ENCODE results near the gene DPP7. TPM values are rescaled to one million over a fixed set of nuclear protein-coding genes. Genes with fewer than 3 reads are reported as not detected.
"Not testable (repeated sequence)": the region's sequence is repeated elsewhere in the genome, so short reads cannot be mapped to it uniquely, and the experiment has no call there.

Gene DPP7
- total RNA-seq, 4 donors from 2014 or later = 91.8 to 132 (median 119) TPM

- DNase-seq (ENCODE audit: low spot score) (peak; percentile 51), ATAC-seq (ENCODE audit: low FRiP score) (peak; percentile 35)
- TF ChIP-seq CTCF (IDR thresholded peaks at IDR 0.05) = peak in 2 of 3 donors; percentile 83 to 94
These were observed 50.3 kb downstream of the DPP7 start for GRCh38 chr9:137064027-137064879.

GRCh38 chr9:137063311-137064026 lies 51.1 kb downstream of the DPP7 start:
- no peak for DNase-seq (ENCODE audit: low spot score)
- no peak for TF ChIP-seq CTCF (IDR thresholded peaks at IDR 0.05)
- no peak for ATAC-seq (ENCODE audit: low FRiP score)

GRCh38 chr9:137062798-137063197 lies 51.7 kb downstream of the DPP7 start:
- not testable (repeated sequence) for ATAC-seq (ENCODE audit: low FRiP score); DNase-seq (ENCODE audit: low spot score)

GRCh38 chr9:137062384-137062783 lies 52.1 kb downstream of the DPP7 start:
- DNase-seq (ENCODE audit: low spot score) = no peak
- ATAC-seq (ENCODE audit: low FRiP score) = no peak
- TF ChIP-seq CTCF (IDR thresholded peaks at IDR 0.05) = no peak

Small RNA genes within 50 kb of the gene (small RNA-seq; reads per million reads assigned to genes)
- not detected for gene RF00153

Other genes starting within 250 kb of the DPP7 start
- gene EDF1, start 248.4 kb downstream of the DPP7 start, total RNA-seq = 100 to 1,000 TPM; 281 to 323 (median 308) TPM
- gene TRAF2, start 228.2 kb downstream of the DPP7 start, total RNA-seq = 1 to 10 TPM; 3.2 to 9.1 (median 5.1) TPM
- gene FBXW5, start 170.0 kb downstream of the DPP7 start, total RNA-seq = 100 to 1,000 TPM; 154 to 242 (median 185) TPM
- 1 to 10 TPM in 1 of 4 donors, not detected in 3; 4.3 TPM for gene C8G, start 169.5 kb downstream of the DPP7 start, total RNA-seq
- under 1 TPM in 1 of 4 donors, not detected in 3; 0.46 TPM for gene LCN12, start 162.5 kb downstream of the DPP7 start, total RNA-seq
- 100 to 1,000 TPM in 2 of 4 donors, 10 to 100 TPM in 2; 76.9 to 173 (median 118) TPM for gene PTGDS, start 137.2 kb downstream of the DPP7 start, total RNA-seq
- under 1 TPM in 3 of 4 donors, not detected in 1; 0.28 to 0.47 (median 0.36) TPM for gene LCNL1, start 131.7 kb downstream of the DPP7 start, total RNA-seq
- 10 to 100 TPM; 22.0 to 37.0 (median 31.6) TPM for gene PAXX, start 122.3 kb downstream of the DPP7 start, total RNA-seq
- 1 to 10 TPM in 3 of 4 donors, under 1 TPM in 1; 0.95 to 9.7 (median 4.7) TPM for gene CLIC3, start 118.2 kb downstream of the DPP7 start, total RNA-seq
- gene ABCA2, start 86.5 kb downstream of the DPP7 start, total RNA-seq = 10 to 100 TPM; 15.4 to 31.5 (median 25.9) TPM
- gene FUT7, start 82.6 kb downstream of the DPP7 start, total RNA-seq = 1 to 10 TPM in 1 of 4 donors, under 1 TPM in 2, not detected in 1; 0.19 to 3.6 (median 0.31) TPM
- 10 to 100 TPM; 37.2 to 70.5 (median 58.5) TPM for gene NPDC1, start 68.6 kb downstream of the DPP7 start, total RNA-seq
- under 1 TPM in 3 of 4 donors, not detected in 1; 0.25 to 0.72 (median 0.28) TPM for gene ENTPD2, start 60.7 kb downstream of the DPP7 start, total RNA-seq
- 1 to 10 TPM in 1 of 4 donors, under 1 TPM in 2, not detected in 1; 0.13 to 1.8 (median 0.37) TPM for gene SAPCD2, start 44.2 kb downstream of the DPP7 start, total RNA-seq
- 10 to 100 TPM in 2 of 4 donors, 1 to 10 TPM in 2; 5.2 to 12.8 (median 9.7) TPM for gene UAP1L1, start 37.2 kb downstream of the DPP7 start, total RNA-seq
- gene MAN1B1, start 27.7 kb downstream of the DPP7 start, total RNA-seq = 10 to 100 TPM; 30.2 to 39.9 (median 33.9) TPM
- gene GRIN1, start 24.4 kb upstream of the DPP7 start, total RNA-seq = not detected
- gene LRRC26, start 55.3 kb upstream of the DPP7 start, total RNA-seq = not detected
- gene TMEM210, start 57.3 kb upstream of the DPP7 start, total RNA-seq = not detected
- gene ANAPC2, start 73.8 kb upstream of the DPP7 start, total RNA-seq = 10 to 100 TPM; 17.4 to 38.8 (median 22.8) TPM
- gene SSNA1, start 73.9 kb upstream of the DPP7 start, total RNA-seq = 10 to 100 TPM; 51.2 to 78.2 (median 67.1) TPM
- 1 to 10 TPM; 3.6 to 6.5 (median 4.9) TPM for gene TPRN, start 86.0 kb upstream of the DPP7 start, total RNA-seq
- gene TMEM203, start 90.9 kb upstream of the DPP7 start, total RNA-seq = 10 to 100 TPM; 21.6 to 29.1 (median 27.1) TPM
- gene NDOR1, start 91.0 kb upstream of the DPP7 start, total RNA-seq = 1 to 10 TPM; 5.6 to 6.6 (median 6.1) TPM
- gene RNF208, start 107.5 kb upstream of the DPP7 start, total RNA-seq = 1 to 10 TPM in 1 of 4 donors, under 1 TPM in 2, not detected in 1; 0.65 to 1.0 (median 0.72) TPM
- under 1 TPM in 3 of 4 donors, not detected in 1; 0.36 to 0.65 (median 0.38) TPM for gene CYSRT1, start 110.4 kb upstream of the DPP7 start, total RNA-seq
- gene RNF224, start 112.8 kb upstream of the DPP7 start, total RNA-seq = under 1 TPM in 1 of 4 donors, not detected in 3; 0.19 TPM
- gene SLC34A3, start 116.2 kb upstream of the DPP7 start, total RNA-seq = not detected
- gene TUBB4B, start 126.6 kb upstream of the DPP7 start, total RNA-seq = 100 to 1,000 TPM; 197 to 452 (median 288) TPM
- under 1 TPM in 1 of 4 donors, not detected in 3; 0.56 TPM for gene STPG3, start 136.6 kb upstream of the DPP7 start, total RNA-seq
- 10 to 100 TPM; 22.2 to 42.8 (median 34.2) TPM for gene NELFB, start 140.6 kb upstream of the DPP7 start, total RNA-seq
- gene TOR4A, start 163.0 kb upstream of the DPP7 start, total RNA-seq = 10 to 100 TPM in 3 of 4 donors, 1 to 10 TPM in 1; 9.8 to 17.7 (median 11.6) TPM
- gene NRARP, start 187.5 kb upstream of the DPP7 start, total RNA-seq = 10 to 100 TPM in 1 of 4 donors, 1 to 10 TPM in 3; 4.6 to 12.3 (median 7.2) TPM